ENCODE results near the gene AKT3.

GRCh38 chr1:243594455-243594854, 255.6 kb downstream of the AKT3 start:
- TF ChIP-seq CTCF (IDR thresholded peaks at IDR 0.05) = no peak
- TF ChIP-seq POLR2A (IDR thresholded peaks at IDR 0.05) = no peak
- TF ChIP-seq EP300 (IDR thresholded peaks at IDR 0.05) = no peak
- no peak for TF ChIP-seq POLR2AphosphoS5 (IDR thresholded peaks at IDR 0.05)
